B cell (primary cell): Measurements from ENCODE around the gene RBM4B.

Source experiments
- CTCF ChIP-seq: fragments of 200-600 bp; IDR thresholded peaks from one replicate; pipeline ENCODE4 v1.8.0; 2022; ENCODE audit warnings: antibody characterized with exemption, mild to moderate bottlenecking
- EZH2 ChIP-seq: IDR thresholded peaks from 2 replicates; pipeline ENCODE4 v1.6.1; 2012; ENCODE audit warnings: borderline replicate concordance, low read depth, mild to moderate bottlenecking, moderate library complexity, low read length; ENCODE audit not compliant: insufficient read depth, poor library complexity, severe bottlenecking

- TF ChIP-seq CTCF: no peak
- no peak for TF ChIP-seq EZH2
Observed at GRCh38 chr11:66720899-66721470, 43.3 kb upstream of the RBM4B start.
